Activated CD8-positive, alpha-beta memory T cell treated with anti-CD3 and anti-CD28 coated beads, Interleukin-2, amount 50 U/mL, for 24 hours (primary cell): Measurements from ENCODE around the gene ARMC12.
A peak's percentile ranks its signal among the peaks of the same experiment; 100 is the strongest.

Experiments used
- DNase-seq: peaks from one replicate; pipeline ENCODE4 v3.0.0-alpha.2; 2020; ENCODE audit errors: extremely low read depth

Gene ARMC12

DNA sequence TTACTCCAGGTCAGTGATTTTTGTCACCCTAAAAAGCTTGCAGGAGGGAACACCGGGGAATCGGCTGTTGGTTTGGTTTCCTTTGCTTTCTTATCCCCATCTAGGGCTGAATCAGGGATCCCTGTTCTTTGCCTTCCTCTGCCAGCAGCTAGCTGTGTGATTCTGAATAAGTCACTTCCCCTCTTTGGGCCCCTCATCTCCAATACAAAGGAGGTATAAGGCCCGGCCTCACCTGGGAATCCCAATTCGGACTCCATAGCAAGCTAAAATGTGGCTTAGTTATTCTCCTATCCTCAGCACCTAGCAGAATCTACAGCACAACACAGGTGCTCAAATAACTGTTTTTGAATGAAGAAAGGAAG lies 18.5 kb upstream of the ARMC12 start:
- no peak for DNase-seq

DNA sequence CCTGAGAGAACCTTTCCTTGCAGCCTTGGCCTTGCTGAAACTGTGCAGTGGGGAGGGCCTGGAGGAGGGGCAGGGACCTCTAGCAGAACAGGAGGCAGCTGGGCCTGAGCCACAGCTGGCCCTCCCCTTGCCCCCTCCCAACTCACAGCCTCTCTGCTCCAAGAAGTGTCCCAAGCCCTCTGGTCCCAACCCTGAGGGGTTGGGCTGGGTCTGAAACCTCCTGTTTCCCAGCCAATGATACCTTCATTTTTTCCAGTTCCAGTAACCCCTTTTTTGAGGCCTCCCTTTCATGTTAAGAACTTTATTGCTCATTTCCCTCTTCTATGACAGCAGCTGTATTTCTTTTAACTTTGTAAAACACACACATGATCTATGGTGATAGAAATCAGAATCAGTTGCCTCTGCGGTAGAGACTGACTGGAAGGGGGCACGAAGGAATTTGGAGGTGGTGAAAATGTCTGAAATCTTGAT lies 17.9 kb upstream of the ARMC12 start:
- DNase-seq: no peak

GRCh38 chr6:35719404-35719829 lies 17.4 kb upstream of the ARMC12 start:
- DNase-seq: no peak

DNA sequence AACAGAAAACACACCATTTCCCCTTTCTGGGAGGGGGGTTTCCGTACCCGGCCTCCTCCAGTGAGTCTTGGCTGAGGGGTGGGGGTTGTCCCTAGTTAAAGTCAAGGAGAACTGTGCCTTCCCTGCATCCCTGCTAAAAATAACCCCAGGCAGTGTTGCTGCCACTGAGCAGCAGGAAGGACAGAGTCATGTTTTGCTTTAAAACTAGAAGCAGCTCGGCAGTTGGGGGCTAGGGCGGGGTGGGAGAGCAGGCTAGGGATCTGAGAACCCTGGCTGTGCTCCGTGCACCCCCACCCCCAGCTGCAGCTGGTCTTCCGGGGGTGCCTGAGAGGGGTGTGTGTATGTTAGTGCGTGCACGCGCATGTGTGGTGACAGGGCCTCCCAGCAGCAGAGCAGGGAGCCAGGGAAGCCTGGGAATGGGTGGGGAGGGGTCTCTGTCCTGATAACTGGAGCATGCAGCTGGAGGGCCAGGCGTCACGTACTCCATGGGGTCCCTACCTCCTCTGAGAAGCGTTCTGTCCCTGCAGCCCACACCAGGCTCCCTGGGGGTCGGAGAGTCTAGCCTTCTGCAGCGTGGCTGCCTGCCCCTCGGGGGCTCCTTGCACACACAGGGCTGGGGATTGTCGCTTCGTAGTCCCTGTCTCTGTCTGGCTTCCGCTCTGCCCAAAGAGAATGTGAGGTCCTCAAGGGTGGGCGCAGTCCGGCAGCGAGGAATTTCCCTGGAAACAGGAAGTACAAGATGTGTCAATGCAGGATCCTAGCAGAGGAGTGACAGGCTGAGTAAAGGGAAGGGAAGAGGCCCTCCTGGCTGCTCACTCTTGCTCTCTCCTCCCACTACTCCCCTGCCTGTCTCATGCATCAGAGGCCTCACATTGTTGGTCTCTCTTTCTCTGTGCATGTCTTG lies 16.8 kb upstream of the ARMC12 start:
- DNase-seq: no peak

DNA sequence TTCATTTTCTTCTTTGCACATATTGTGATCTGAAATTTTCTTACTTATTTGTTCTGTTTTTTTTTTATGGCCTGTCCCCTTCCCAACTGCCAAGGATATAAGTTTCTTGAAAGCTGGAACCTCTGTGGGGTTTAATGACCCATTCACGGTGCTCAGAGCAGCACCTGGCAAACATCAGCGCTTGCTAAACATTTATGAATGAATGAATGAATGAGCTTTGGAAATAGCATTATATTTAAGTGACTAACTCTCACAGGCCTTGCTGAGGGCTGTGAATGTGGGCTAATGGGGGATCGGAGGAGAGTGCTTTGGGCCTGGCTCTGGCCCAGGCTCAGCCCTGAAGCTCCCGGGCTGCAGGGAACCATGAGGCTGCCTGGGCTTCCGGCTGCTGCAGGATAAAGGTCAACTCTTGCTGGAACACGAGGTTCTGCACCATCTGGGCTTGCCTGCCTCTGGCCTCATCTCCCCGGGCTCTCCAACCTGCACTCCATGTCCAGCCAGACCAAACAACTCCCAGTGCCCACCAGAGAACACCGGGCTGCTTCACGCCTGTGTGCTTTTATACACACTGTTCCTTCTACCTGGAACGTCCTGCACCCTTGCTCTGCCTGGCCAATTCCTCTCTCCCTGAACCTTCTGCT lies 14.6 kb upstream of the ARMC12 start:
- DNase-seq: no peak

GRCh38 chr6:35723587-35723986 lies 13.2 kb upstream of the ARMC12 start:
- no peak for DNase-seq

DNA sequence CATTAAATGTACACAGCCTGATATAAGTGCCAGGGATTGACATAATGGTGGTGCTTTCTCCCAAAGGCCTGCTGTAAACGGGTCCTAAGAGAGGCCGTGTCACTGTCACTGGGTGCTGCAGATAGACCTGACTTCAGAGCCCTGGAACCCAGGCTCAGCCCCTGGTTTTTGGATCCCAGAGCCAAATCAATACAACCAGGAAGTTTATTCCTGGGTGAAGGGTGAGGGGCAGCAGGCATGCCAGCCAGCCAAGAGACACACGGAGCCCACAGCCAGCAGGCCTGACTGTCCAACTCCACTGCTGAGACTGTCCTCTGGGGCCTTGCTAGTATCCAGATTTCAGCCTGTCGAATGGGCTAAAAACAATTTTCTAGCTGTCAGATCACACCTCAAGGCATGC lies 12.8 kb upstream of the ARMC12 start:
- DNase-seq: no peak

GRCh38 chr6:35724471-35724870 lies 12.4 kb upstream of the ARMC12 start:
- no peak for DNase-seq

- no peak for DNase-seq
Measured at GRCh38 chr6:35725081-35725708, 11.6 kb upstream of the ARMC12 start.

DNA sequence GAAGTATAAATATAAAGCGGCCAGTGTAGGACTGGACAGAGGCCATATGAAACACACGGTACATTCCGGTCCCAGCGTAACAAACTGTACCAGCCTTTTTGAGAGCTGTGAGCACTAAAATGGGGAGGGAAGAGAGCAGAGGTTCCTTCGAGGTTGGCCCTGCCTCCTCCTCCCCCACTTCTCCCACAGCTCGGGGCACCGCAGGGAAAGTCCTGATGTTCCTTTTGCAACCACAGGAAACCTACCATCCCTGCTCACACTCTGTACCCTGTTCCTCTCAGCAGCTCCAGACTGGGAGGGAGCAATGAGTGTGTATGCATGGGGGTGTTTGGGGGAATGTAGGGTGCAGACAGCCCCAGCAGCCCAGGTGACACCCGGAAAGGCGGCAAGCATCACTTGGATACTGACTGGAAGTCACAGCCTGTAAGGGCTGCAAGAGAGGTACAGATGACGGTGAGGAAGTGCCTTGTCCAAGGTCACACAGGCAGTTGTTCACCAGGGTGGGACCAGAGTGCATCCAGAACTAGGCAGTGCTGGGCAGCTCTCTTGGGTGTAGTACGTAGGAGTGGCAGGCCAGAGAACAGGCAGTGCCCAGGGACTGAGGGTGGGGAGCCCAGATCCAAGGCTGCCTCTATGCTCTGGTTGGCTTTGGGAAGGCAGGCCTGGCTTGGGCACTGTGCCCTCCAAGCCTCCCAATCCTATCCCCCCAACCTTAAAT lies 11.0 kb upstream of the ARMC12 start:
- DNase-seq: no peak

GRCh38 chr6:35727231-35727934 lies 9.4 kb upstream of the ARMC12 start:
- DNase-seq: no peak

DNA sequence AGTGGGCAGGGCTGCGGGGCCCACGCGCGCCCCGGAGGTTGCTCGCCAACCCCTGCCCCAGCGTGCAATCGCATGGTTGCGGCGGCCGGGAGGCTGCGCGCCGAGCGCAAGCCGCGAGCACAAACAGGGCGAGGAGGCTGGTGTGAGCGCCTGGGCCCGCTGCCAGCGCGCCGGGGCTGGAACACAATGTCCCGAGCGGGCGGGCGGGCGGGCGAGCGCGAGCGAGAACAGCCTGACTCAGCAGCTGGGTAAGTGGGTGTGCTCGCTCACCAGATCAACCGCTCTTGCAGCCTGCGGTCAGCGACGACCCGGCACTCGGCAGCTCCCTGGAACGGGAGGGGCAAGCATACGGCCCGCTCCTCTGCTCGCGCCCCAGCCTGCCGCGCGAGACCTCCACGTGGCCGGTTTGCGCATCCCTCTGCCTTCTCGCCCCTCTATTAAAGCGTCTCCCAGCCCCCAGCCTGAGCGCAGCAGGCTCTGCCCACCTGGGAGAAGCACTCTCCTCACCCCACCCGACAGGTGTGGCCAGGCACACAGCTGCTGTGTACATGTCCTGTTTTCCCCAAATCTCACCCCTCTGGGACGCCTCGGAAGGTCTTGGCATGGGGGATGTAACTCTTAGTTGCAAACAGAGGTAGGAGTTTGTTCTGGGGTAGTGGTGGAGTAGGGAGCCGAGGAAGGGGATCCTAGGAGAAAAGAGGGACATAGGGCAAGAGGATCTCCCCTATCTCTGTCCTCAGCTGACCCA lies 8.7 kb upstream of the ARMC12 start:
- peak; percentile 68 for DNase-seq

DNA sequence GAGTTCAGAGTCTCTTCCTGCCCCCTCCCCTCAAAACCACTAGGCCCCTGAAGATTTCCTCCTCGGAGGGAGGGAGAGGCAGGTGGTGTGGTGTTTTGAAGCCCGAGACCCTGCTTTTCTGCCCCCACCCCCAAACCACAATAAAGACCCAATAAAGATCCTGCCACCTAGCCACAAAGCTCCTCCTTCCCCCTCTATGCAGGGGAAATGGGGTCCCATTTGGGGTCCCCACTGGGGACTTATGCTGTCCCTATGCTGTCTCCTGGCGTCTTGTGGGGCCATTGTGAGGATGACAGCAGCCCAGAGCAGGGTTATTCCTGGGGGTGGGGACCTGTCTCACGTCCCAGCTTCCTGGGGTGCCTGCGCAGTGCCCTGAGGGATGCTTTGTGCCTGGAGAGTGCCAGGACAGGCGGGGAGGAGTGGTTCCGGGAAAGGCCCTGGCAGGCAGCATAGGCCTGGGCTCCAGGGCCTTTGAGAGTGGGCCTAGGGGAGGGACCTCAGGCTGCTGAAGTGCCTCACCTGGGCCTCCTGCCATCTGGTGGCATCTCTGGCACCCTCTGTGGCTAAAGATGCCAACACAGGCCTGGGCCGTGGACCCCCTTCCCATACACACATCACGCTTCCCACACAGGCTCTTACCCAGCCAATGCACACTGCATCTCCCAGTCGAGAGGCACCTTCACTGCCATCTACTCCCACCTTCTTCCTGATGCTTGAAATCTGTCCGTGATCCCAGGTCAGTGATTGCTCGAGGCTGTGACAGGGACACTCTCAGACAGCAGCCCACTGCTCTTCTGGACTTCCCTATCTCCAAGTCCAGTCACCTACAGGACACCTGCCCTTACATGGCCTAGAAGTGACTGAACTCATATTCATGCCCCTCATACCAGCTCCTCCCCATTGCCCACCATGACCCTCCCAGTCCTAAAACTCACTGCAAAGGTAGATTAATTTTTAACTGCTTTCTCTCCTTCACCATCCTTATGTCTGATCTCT lies 7.9 kb upstream of the ARMC12 start:
- no peak for DNase-seq

DNA sequence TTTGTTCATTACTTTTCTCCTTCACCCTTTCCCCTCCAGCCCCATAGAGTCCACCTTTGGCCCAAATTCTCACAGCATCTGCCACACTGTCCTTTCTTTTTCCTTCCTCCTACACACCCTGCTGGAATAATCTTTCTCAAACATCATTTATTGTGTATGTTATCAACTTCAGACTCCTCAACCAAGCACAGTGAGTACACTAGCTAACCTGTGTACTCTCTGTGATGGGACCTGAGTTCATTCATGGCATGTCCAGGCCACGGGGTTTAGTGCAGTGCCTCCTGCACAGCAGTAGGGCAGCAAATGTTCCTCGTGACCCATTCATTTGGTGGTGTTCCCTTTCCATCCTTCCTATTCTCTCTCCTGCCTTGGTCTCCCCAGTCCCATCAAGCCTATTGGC lies 7.1 kb upstream of the ARMC12 start:
- no peak for DNase-seq

DNA sequence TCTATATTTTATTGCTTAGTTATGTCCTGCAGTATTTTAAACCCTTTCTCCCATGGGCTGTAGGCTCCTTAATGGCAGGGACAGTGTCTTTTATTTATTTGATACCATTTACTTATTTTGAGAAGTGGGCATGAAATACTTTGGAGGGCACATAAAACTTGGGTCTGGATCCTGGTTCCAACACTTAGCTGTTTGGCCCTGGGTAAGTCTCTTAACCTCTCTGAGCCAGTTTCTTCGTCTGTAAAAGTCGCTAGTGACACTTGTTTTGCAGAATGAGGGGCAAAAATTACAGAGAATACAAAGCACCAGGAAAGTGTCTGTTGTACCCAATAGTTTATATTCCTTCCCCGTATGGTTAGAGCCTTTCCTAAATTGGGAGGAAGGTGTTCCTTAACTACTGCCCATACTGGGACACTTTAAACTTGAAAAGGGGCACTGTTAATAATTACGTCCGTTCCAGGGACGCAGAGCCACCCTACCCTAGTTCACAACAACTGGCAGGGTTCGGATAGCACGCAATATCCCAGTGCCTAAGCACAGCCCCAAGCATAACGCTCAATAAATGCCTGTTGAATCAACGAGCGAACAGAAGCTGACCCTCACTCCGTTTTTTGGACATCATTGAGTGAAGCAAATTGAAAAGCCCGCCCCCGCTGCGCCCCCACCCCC lies 6.0 kb upstream of the ARMC12 start:
- no peak for DNase-seq

- peak; percentile 91 for DNase-seq
Measured at GRCh38 chr6:35731414-35731735, 5.5 kb upstream of the ARMC12 start.

DNA sequence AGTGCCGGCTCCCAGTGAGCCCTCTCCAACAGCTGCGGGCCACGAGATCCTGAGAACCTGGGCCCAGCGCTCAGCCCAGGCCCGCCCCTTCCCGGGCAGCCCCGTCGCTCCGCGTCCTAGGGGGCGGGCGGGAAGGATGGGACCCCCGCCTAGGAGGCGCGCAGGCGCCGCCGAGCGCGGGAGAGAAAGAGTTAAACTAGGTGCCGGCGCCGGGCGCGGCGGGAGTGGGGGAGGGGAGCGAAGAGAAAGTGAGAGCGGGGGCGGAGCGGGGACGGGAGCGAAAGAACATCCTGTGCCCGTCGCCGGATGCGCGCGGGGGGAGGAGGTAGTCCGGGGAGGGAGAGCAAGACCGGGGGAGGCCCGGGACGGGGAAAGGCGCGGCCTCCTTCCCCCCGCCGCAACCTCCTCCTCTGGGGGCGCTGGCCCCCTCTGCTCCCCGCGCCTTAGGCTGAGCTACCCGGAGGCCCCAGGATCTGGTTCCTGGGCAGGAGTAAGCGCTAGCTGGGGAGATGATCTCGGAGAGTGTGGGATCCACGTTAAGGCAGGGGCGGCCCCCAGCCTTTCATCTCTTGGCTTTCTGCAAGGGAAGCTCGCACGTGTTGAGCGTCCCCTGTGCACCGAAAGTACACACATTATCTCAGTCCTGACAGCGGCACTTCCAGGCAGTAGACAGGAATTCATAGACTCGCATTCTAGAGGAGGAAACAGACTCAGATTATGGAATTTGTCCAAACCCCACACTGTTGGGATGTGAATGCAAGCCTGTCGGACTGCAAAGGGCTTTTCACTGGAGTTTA lies 4.9 kb upstream of the ARMC12 start:
- DNase-seq: peak; percentile 86

- no peak for DNase-seq
Measured at GRCh38 chr6:35733633-35734032, 3.2 kb upstream of the ARMC12 start.
